Activated CD8-positive, alpha-beta memory T cell treated with anti-CD3 and anti-CD28 coated beads, Interleukin-2, amount 50 U/mL, for 1 hour (primary cell): ENCODE data around the gene MMD2.
"Not testable (repeated sequence)": the region's sequence is repeated elsewhere in the genome, so short reads cannot be mapped to it uniquely, and the experiment has no call there.

ENCODE experiments used
- DNase-seq: peaks from one replicate; pipeline ENCODE4 v3.0.0-alpha.2; 2020; ENCODE audit errors: extremely low read depth

Gene MMD2

DNA sequence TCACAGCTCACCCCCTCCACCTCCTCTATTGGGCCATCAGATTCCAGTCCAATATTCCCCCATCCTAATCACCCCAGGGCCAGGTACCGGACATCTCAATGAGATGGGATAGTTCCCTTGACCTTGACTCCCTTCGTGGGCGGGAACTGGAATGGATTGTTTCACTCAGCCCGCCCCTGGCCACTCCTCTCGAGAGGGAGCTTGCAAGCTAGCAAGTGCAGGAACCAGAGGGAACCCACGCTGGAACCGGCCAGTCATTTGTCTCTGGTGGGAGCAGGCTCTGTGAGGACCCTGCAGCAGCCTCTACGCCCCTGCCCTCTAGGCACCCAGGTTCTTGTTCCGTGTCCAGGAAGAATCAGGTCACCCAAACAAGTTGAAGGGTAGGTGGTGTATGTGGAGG lies 64.5 kb downstream of the MMD2 start:
- no peak for DNase-seq

DNA sequence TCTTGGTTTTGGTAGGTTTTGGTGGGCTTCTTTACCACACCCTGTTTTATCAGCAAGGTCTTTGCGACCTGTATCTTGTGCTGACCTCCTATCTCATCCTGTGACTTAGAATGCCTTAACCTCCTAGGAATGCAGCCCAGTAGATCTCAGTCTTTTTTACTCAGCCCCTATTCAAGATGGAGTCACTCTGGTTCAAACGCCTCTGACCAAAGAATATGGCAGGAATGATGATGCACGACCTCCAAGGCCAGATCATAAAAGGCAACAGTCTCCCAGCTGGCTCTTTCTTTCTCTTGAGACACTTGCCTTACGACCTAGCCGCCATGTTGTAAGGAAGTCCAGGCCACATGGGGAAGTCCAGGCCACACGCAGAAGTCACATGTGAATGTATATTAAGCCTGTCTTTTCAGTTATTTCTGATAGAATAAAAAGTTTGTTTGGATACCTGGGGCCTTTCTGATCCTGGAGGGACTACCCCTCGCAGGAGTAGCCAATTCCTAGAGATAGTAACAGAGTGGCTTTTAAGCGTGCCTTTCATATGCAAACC lies 65.0 kb downstream of the MMD2 start:
- DNase-seq, result no peak

DNA sequence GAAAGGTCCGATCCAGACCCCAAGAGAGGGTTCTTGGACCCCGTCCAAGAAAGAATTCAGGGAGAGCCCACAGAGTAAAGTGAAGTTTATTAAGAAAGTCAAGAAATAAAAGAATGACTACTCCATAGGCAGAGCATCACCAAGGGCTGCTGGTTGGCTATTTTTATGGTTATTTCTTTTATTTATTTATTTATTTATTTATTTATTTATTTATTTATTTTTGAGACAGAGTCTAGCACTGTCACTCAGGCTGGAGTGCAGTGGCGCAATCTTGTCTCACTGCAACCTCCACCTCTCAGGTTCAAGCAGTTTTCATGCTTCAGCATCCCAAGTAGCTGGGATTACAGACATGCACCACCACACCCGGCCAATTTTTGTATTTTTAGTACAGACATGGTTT lies 65.8 kb downstream of the MMD2 start:
- DNase-seq, result not testable (repeated sequence)

DNA sequence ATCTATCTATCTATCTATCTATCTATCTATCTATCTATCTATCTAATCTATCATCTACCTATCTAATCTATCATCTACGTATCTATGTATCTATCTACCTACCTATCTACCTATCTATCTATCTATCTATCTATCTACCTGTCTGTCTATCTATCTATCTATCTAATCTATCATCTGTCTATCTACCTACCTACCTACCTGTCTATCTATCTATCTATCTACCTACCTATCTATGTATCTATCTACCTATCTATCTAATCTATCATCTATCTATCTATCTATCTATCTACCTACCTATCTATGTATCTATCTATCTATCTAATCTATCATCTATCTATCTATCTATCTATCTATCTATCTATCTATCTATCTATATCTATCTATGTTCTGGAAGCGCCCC lies 67.5 kb downstream of the MMD2 start:
- not testable (repeated sequence) for DNase-seq

DNA sequence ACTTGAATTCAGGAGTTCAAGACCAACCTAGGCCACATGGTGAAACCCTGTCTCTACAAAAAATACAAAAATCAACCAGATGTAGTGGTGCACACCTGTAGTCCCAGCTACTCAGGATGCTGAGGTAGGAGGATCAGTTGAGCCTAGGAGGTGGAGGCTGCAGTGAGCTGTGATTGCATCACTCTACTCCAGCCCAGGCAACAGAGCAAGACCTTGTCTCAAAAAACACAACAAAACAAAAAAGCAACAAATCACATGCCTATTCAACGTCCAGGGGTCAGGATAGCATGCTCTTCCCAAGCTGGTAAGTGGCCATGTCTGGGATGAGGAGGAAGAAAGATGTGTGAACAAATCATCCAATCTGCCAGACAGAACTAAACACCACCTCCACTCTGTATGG lies 69.3 kb downstream of the MMD2 start:
- no peak for DNase-seq

DNA sequence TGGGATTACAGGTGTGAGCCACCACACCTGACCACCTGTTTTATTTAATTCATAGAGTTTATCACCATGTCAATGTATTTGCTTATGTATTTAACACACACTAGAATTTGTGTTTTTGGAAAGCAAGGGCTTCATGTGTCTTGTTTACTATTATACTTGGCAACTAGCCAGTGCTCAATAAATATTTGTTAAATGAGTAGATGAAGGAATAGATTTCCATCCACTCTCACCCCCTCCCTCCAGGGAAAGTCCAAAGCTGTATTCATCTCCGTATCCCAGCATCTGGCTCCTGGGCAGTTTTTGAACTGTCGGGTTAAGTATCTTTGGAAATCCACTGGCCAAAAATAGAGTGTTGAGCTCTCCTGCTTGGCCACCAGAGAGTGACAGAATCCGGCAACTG lies 70.8 kb downstream of the MMD2 start:
- no peak for DNase-seq

DNA sequence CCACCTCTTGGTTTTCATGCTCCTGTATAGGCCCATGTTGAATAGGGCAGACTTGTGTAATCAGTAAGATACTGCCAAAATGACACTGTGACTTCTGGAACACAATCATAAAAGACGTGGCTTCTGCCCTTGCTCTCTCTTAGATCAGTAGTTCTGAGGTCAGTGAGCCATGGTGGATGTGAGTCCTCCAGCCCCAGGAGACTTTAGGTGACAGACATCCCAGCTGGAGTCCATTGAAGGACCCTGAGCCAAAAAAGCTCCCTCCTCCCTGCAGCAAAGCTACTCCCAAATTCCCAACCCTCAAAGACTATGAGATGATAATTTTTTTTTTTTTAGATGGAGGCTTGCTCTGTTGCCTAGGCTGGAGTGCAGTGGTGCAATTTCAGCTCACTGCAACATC lies 72.3 kb downstream of the MMD2 start:
- DNase-seq, result no peak

DNA sequence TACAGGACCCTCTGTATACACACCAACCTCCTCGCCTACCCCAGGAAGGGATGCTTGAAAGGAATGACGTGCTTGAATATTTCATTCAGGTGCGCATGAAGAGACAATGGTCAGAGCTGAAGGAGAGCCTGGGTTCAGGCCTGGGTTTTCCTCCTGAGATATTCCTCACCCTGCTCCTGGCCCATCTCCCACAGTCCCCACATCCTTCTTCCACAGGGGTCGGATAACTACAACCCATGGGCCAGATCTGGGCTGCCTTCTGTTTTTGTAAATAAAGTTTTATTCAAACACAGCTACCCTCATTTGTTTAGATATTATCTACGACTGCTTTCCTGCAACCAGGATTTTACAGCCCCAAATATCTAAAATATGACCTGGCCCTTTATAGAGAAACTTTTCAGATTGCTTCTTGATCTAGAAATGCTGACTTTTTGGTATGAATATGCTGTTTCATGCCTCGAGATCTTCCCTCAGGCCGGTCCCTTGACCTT lies 73.6 kb downstream of the MMD2 start:
- no peak for DNase-seq

DNA sequence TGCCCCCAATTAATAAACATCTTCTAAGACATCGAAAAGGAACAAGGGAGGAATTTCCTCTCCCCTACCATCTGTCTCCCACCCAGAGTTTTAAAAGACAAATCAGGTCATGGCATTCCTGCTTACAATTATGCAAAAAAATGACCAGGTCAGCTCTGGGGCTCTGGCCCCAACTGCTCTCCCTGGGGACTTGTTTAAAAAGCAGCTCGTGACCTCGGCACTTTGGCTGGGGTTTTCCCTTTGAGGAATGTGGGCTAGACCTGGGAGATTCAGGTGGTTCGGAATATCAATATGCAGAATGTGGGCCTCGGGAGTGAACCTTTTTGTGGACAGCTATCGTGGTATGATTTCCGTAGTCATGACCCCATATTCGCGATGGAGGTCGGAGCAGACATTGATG lies 74.8 kb downstream of the MMD2 start:
- DNase-seq, result no peak

DNA sequence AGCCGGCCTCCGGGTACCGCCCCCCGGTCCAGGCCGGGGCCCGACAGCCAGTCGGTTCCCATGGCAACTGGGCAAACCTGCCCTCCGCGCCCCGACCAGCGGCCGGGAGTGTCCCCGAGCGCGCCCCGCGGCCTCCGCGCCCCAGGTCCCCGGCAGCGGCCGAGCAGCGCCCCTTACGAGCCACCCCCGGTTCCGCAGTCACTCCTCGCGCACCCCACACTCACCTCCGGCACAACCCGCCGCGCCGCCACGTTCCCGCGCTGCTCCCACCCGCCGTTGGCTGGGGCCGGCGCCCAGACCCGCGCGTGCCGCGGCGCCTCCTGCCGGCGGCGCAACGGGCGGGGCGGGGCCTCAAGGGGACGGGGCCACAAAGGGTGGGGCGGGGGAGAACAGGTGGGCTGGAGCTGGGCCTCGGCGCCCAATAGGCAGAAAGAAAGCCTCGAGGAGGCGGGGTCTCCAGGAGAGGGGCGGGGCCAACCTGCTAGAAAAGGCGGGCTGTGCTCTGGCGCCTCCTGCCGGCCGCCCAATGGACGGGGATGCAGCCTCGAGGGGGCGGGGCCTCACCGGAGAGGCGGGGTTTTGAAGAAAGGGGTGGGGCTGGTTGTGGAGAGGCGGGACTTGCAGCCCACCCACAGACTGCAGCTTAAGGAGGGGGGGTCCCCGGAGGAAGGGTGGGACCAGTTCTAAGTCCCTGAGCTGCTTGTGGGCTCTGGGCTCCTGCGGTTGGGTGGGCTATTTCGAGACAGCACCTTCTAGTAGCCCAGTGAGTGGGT lies 75.4 kb downstream of the MMD2 start, which contains the start of gene RADIL:
TSS of gene RADIL (minus strand) at position 345 of the 773 bp plus-strand sequence. CDS start 5,577 bp downstream, outside the sequence.
- DNase-seq, result peak; percentile 48

DNA sequence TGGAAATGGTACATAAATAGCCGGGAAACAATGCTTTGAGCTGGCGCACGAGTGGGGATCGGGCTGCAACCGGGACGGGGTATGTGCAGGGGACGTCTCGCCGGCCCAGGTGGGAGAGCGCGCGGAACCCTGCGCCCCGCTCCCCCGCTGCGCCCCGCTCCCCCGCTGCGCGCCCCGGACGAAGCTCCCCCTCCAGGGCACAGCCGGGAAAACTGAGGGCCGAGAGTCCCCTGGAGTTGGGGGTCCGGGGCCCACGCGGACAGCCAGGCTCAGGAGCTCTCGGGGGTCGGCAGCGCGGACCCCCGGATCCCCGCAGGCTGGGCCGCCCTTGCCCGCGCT lies 76.0 kb downstream of the MMD2 start:
- DNase-seq, result no peak

DNA sequence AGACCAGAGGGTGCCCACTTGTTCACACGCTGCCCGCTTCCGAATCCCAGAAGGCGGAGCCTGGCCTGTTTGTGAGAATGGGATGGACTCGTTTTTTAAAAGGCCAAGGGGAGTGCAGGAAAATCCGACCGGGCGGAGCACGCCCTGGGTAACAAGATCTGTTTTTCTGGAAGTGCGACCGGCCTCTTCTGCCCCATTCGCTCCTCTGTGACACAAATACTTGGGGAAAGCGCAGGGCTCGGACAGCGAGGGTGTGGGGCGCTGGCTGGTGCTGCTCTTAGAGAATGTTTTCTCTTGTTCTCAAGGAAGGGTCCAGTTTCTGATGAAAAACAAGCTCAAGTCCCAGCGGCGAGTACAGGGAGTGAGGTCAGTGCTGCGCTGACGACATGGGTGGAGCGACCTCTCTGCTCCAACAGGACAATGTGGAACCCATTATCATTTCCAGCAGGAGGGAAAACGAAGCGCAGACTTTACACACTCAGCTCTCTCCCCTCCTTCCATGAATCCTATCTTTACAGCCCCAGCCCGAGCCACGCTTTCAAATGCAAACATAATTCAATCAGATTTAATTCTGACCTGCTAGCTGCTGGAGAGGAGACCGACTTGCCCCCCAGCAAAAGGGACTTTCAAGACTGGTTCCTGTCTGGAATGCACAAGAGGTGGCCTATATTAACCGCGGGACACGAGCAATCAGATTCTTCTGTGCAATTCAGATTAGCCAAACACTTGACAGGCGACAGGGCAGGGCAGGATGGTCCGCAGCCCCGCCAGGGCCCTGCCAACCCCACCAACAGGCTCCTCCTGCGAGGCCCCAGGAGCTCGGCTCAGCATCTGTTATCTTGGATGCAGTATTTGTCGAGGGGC lies 76.6 kb downstream of the MMD2 start:
- no peak for DNase-seq

DNA sequence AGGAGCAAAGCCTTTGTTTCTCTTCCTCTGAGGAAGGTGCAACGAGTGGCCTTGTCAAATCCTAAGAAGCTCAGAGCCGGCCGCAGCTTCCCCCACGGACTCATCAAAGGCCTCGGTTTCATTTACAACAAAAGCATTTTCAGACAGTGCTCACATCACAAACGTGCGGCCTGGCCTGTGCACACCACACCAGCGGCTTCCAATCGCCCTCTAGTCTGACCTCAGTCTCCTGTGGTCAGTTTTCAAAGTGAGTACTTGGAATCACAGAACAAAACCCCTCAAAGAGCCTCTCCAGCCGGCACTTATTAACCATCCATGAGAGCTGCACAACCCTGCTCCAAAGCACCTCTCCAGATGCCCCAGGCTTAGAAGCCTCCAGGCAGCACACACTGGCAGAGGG lies 78.8 kb downstream of the MMD2 start:
- no peak for DNase-seq

DNA sequence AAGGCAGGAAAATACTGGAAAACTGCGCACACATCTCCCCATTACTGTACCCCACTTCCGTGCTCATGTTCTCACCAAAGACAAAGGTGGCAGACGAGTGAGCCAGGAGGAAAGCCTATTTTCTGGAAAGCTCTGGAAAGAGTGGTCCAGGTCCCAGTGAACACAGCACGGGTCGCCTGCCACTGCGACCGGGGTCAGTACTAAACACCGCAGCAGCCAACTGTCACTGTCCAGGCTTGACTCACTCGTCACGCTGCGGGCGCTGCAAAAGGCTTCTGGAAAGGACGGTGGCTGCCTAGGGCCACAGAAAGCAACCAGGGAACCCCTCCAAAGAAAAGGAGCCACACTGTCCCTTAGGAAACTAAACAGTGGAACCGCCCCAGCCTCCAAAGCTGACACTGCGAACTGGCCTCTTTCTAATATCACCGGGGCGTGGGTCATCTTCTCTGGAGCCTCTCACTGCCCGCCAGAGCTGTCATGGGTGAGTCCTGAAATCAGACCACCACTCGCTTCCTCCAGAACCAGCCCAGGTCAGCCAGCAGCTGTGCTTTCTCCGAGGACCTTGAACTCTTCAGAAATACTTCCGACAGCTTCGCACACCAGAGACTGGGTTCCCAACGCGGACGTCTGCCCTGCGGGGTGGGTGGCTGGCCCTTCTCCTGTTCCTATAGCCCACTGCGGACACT lies 79.4 kb downstream of the MMD2 start:
- DNase-seq, result no peak

DNA sequence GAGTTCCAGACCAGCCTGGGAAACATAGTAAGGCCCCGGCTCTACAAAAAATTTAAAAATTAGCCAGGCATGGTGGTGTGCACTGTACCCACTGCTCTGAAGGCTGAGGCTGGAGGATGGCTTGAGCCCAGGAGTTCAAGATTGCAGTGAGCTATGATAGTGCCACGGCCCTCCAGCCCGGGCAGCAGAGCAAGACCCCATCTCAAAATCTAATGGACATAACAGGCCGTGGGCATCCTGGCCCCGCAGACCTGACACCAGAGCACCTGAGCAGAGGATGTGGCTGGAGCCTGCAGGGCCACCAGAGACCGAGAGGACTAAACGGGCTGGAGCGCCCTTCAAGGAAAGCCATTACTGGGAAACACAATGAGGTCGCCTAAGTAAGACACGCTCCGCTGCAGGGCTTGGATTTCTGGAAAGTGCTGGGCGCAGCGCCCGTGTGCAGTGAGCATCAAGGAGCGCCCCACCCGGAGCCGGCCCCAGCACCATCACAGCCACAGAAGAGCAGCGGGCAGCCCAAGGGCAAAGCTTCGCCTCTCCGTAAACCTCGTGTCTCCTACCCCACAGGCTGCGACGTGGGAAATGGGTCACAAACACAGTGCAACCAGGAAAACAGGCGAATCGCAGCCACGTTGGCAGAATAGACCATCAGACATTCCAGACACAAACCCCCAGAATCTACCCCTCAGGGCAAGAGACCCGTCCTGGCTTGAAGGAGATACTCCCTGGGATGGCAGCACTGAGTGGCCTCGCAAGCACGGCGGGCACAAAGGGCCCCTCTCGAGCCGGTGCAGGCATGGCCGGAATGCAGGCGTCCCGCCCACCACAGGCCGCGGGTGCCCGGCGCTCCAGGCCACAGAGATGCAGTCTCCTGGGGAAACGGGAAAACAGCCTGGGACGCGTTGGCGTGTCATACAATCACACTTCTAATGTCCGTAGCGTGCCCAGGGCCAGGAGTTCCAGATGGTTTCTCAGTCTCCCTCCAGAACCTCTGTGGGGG lies 80.4 kb downstream of the MMD2 start:
- no peak for DNase-seq

DNA sequence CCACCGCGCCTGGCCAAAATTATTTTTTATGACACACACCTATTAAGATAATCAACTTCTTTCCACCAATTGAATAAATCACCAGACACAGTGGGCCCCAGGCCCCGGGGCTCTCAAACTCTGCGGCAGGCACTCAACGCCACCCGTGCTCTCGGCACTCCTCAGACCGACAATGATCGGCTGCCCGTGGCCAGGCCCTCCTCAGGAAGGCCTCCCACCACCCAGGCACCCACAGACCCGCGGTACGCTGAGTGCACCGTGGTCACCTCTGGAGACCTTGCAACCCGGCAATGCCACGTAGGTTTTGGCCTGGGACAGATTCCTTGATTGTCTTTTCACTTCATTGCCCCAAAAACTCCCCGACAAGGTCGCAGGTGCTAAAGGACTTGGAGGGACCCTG lies 82.4 kb downstream of the MMD2 start:
- DNase-seq, result no peak

DNA sequence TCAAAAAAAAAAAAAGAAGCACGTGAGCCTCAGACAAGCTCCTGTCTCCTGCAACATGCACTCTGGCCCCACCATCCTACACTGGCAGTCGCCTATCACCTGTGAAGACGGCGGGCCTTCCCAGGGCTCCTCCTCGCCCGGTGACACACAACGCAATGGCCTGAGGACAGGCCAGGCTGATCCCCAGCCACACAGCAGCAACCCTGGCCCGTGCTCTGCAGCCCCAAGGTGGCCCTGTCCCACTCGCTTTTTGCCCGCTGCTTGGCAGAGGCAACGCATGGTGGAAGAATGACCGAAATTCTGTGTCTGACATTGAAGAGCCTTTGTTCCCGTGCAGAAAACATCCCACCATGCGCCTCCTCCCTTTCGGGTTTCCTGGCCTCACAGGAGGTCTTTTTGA lies 83.6 kb downstream of the MMD2 start:
- DNase-seq, result no peak

DNA sequence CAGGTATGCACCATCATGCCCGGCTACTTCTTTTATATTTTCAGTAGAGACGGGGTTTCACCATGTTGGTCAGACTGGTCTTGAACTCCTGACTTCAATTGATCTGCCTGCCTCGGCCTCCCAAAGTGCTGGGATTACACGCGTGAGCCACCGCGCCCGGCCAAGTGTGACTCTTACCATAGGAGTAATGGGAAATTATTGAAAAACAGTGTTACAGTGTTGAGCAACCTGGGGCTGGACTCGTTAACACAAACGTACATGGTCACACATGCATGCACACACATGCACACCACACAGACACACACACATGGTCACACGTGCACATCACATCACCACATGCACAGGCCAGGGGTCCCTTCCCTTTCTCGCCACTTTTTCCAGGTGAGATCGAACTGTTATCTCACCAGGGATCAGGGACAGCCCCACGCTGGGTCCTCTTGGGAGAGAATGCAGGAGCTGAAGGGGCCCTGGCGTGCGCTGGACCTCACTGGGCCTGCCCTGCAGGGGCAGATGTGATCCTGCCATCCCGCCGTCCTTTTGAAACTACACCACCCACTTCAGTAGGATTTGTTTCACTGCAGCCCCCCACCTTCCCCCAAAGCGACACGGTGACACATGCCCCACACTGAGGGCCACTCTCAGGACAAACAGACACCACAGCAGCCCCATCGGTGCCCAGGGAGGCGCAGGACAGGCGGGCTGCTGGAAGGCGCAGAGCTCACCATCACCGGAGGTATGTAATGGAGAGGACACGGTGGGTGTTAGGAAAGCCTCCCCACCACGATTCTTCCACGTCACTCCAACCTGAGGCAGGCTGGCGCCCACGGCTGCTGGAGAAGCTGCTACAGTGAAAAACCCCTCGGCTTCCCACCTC lies 85.7 kb downstream of the MMD2 start:
- no peak for DNase-seq

DNA sequence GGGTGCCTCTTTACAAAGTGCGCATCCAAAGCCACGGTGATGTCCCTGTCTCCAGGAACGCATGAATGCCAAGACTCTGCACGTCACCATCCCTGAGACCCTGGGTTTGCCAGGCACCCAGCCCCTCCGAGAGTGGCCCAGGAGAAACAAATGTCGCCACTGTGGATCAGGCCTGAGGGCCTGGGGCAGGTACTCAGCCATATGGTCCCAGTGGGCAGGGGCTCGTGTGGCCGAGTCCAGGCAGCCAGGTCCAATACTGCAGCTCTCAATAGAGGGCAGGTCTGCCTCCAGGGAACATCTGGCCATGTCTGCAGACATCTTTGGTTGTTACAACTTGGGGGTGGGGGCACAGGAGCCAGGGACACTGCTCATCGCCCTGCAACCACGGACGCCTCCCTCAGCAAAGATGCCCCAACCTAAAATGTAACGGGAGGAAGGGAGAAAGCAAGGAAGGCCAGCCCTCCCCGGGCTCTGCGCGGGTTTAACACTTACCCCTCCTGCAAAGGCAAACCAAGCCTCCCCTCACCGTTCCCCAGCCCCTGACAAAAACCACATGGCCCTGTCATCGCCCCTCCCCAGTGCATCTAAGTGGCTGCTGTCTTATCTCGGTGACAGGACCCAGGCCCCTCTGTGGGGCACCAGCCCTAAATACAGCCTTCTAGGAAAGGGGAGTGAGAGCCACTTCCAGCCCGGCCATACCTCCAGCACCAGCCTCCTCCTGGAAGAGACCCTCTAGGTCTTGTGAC lies 86.9 kb downstream of the MMD2 start:
- no peak for DNase-seq
